GM10266 (cell line): ENCODE data around the gene AFMID.
"Not testable (repeated sequence)": the region's sequence is repeated elsewhere in the genome, so short reads cannot be mapped to it uniquely, and the experiment has no call there.

Experiments used
- DNase-seq: peaks from one replicate; pipeline ENCODE4 v3.0.0; 2012; ENCODE audit errors: extremely low spot score
- CTCF ChIP-seq: IDR thresholded peaks from 2 replicates; pipeline ENCODE4 v1.5.1; 2012; ENCODE audit warnings: mild to moderate bottlenecking, low read depth; ENCODE audit not compliant: control insufficient read depth, insufficient read depth; ENCODE audit errors: missing control alignments

Gene AFMID, protein sequence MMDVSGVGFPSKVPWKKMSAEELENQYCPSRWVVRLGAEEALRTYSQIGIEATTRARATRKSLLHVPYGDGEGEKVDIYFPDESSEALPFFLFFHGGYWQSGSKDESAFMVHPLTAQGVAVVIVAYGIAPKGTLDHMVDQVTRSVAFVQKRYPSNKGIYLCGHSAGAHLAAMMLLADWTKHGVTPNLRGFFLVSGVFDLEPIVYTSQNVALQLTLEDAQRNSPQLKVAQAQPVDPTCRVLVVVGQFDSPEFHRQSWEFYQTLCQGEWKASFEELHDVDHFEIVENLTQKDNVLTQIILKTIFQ

DNA sequence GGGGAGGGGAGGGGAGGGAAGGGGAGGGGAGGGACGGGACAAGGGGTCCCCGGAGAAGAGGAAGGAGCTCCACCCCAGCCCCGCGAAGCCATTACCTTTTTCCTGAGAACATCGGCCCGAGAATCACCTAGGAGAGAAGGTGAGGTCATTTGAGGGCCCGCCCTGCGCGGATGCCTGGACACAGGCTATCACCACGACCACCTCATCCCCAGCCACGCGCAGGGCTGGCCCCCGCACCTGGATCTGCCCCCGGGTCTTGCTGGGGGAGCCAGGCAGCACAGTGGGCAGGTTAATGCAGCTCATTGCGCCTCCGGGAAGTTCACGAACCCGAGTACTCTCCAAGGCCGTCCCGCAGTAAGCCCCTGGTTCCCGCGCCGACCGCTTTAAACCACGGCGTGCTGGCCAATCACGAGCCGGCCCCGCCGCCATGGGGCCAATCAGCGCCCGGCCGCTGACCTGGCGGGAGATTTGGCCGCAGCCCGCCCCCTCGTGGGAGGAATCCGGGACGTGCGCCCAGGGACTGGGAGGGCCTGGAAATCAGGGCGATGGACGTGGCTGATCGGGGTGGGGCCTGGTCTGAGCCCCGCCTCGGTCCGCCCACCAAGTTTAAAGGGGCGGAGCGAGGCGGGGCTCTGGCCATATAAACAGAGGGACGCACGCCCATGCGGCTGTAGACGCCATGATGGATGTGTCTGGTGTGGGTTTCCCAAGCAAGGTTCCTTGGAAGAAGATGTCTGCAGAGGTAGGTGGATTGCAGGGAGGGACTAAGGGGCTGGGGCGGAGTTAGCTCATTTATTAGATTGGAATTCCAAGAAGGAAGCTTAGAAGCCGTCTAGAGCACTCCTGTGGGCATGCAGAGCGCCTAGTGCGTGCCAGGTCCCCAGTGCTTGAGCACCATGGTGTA lies at the start of gene AFMID, which contains the start of gene TK1:
Gene AFMID, plus strand, starts transcription at position 671 of the 904 bp plus-strand sequence. Its CDS starts 9 bp downstream, at position 680.
Gene TK1, minus strand, starts transcription at position 361 of the 904 bp plus-strand sequence. Its CDS starts 58 bp downstream, at position 303.
- TF ChIP-seq CTCF: peak; percentile 43
- DNase-seq: peak; percentile 98

DNA sequence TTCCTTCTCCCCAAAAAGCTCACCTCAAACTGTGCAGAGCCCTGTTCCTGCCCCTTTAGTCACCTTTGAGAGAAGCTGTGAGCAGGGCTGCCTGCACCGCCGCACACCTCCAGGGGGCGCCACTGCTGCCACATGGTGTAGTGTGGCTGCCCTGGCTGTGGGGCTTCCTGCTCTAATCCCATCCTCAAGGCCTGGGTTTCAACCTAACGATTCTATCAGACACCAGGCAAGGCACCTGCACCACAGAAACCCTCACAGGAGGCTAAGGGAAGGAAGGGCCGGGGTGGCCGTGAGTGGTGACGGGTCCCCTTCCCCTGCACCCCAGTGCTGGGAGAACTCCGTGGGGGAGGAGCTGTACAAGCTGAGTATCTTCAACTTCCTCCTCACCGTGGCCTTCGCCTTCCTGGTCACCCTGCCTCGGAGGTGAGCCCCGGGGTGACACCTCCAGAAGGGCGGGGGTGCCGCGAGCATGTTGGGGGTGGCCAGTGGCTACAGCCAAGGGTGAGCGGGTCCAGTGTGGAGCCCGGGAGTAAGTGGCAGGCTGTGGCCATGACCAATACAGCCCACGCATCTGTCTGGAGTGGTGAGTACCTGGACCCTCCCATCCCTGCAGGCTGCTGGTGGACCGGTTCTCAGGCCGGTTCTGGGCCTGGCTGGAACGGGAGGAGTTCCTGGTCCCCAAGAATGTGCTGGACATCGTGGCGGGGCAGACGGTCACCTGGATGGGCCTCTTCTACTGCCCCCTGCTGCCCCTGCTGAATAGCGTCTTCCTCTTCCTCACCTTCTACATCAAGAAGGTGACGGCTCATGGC lies 49.6 kb upstream of the AFMID start:
- TF ChIP-seq CTCF: peak; percentile 65
- DNase-seq: no peak

GRCh38 chr17:78138204-78139060 lies 48.7 kb upstream of the AFMID start:
- TF ChIP-seq CTCF: no peak
- no peak for DNase-seq

DNA sequence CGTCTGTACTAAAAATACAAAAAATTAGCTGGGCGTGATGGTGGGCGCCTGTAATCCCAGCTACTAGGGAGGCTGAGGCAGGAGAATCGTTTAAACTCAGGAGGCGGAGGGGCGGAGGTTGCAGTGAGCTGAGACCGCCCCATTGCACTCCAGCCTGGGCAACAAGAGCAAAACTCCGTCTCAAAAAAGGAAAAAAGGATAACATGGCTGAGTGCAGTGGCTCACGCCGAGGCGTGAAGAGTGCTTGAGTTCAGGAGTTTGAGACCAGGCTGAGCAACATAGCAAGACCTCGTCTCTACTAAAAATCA lies 47.3 kb upstream of the AFMID start:
- DNase-seq: not testable (repeated sequence)

DNA sequence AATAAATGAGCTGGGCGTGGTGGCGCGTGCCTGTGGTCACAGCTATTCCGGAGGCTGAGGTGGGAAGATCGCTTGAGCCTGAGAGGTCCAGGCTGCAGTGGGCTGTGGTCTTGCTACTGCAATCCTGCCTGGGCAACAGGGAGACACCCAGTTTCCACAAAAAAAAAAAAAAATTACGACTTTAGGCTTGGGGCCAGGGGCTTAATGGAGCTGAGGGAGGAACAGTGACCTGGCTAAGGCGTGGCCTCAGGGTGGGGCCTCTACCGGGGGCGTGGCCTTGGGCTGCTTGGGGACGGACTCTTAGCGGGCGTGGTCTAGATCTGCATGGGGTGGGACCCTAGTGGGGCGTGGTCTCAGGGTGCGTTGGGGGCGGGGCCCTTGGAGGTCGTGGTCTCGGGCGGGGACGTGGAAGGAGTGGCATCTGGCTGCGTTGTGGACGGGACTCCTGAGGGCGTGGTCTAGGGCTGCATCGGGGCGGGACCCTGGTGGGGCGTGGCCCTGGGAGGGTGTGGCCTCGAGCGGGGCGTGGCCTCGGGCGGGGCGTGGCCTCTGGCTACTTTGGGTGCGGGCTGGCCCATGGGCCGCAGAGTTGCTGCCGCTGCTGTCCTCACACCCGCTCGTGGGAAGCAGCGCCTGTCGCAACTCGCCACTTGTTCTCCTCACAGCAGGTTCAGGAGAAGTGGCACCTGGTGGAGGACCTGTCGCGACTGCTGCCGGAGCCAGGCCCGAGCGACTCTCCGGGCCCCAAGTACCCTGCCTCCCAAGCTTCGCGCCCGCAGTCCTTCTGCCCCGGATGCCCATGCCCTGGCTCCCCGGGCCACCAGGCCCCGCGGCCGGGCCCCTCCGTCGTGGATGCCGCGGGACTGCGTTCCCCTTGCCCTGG lies 46.8 kb upstream of the AFMID start:
- DNase-seq: peak; percentile 96
- no peak for TF ChIP-seq CTCF

- no peak for DNase-seq
- no peak for TF ChIP-seq CTCF
Observed at GRCh38 chr17:78141437-78142118, 45.6 kb upstream of the AFMID start.
